Thyroid gland (tissue), 4 donors: ENCODE data around the gene FOXP1. TPM values are rescaled to one million over a fixed set of nuclear protein-coding genes. Genes with fewer than 3 reads are reported as not detected.
A peak's percentile ranks its signal among the peaks of the same experiment; 100 is the strongest.

Experiments used
- DNase-seq, 2 donors: peaks; one replicate each; pipeline ENCODE4 v3.0.0-alpha.2; 2019
- H3K27ac ChIP-seq, 3 donors: fragments of 200-600 bp; sonication (generic); 1 replicate in 2 of 3; 2 replicates in 1 of 3; pipeline ENCODE4 v1.5.1; 2016 to 2019; ENCODE audit warnings: mild to moderate bottlenecking in 1 of 3, moderate library complexity in 1 of 3
- H3K27me3 ChIP-seq: fragments of 200-600 bp; sonication (generic); one replicate; pipeline ENCODE4 v1.5.1; 2019
- H3K36me3 ChIP-seq, 2 donors: fragments of 200-600 bp; sonication (generic); one replicate each; pipeline ENCODE4 v1.5.1; 2016 to 2019
- H3K4me1 ChIP-seq, 2 donors: fragments of 200-600 bp; sonication (generic); one replicate each; pipeline ENCODE4 v1.5.1; 2017 to 2019
- H3K4me3 ChIP-seq, 3 donors: fragments of 200-600 bp; sonication (generic); replicated peaks in 1 of 3; 1 replicate in 2 of 3; 2 replicates in 1 of 3; pipeline ENCODE4 v1.5.1; 2016; ENCODE audit warnings: mild to moderate bottlenecking in 1 of 3
- H3K9me3 ChIP-seq: fragments of 200-600 bp; sonication (generic); one replicate; pipeline ENCODE4 v1.5.1; 2017
- CTCF ChIP-seq, 6 experiments: fragments of 200-600 bp in 3 of 6; fragments of 450-650 bp in 3 of 6; sonication (generic) in 3 of 6; IDR thresholded peaks; one replicate each; pipeline ENCODE4 v1.5.1; 2016 to 2019; ENCODE audit warnings: antibody characterized with exemption in 6 of 6, mild to moderate bottlenecking in 2 of 6, inconsistent platforms in 1 of 6, moderate library complexity in 1 of 6
- POLR2A ChIP-seq, 2 donors: fragments of 450-650 bp; IDR thresholded peaks; one replicate each; pipeline ENCODE4 v1.6.1; 2017; ENCODE audit warnings: antibody characterized with exemption in 2 of 2, mild to moderate bottlenecking in 2 of 2, moderate library complexity in 1 of 2
- WGBS, 2 donors: methylation state at CpG; one replicate each; pipeline ENCODE4 v1.1.5; 2017; 5-methylcytosine and 5-hydroxymethylcytosine counted together
- intact Hi-C: fragments of 100-400 bp; cut with DNase I; formaldehyde crosslinking; loops from one replicate; pipeline ENCODE4 v1.15.1; 2023
- total RNA-seq, 4 donors: library from RNA; depleted of rRNA; stranded (reverse); fragments of >200 nt; gene quantifications; one replicate each; pipeline ENCODE4 v1.2.3, GENCODE V29; 2016

The FOXP1 gene
- total RNA-seq, 4 donors from 2014 or later: 111 to 187 (median 141) TPM

GRCh38 chr3:71397046-71397445, 186.5 kb downstream of the FOXP1 start:
- intact Hi-C loops: no loop called here
- H3K4me1 ChIP-seq: peaks cover 8 to 21% of the 10 kb centered on the region in 2 donors

GRCh38 chr3:71395927-71396695, 187.4 kb downstream of the FOXP1 start:
- 82 to 87% methylated on average over 7 of the region's 7 CpGs for WGBS, 2 donors
- H3K4me1 ChIP-seq: peaks cover 8 to 21% of the 10 kb centered on the region in 2 donors
- no peaks in the 10 kb centered on the region for H3K9me3 ChIP-seq
- H3K36me3 ChIP-seq: no peaks in the 10 kb centered on the region
- H3K4me3 ChIP-seq: no peak overlapping the region
- TF ChIP-seq CTCF (IDR thresholded peaks at IDR 0.05) (no peak), POLR2A (IDR thresholded peaks at IDR 0.05) (no peak)
- DNase-seq: no peak
- no peak overlapping the region for H3K27ac ChIP-seq
- intact Hi-C loops: no loop called here
- H3K27me3 ChIP-seq: no peaks in the 10 kb centered on the region

More at GRCh38 chr3:71397046-71397445, 186.5 kb downstream of the FOXP1 start:
- peak; percentile 35 to 44 for DNase-seq
- 29 to 32% methylated on average over 5 of the region's 5 CpGs for WGBS, 2 donors
- no peaks in the 10 kb centered on the region for H3K9me3 ChIP-seq
- H3K27me3 ChIP-seq: no peaks in the 10 kb centered on the region
- TF ChIP-seq CTCF (IDR thresholded peaks at IDR 0.05) (peak; percentile 25 to 71 (median 54)), POLR2A (IDR thresholded peaks at IDR 0.05) (no peak)
- no peaks in the 10 kb centered on the region for H3K36me3 ChIP-seq
- H3K27ac ChIP-seq: no peak overlapping the region
- no peak overlapping the region for H3K4me3 ChIP-seq

GRCh38 chr3:71395470-71395869, 188.1 kb downstream of the FOXP1 start:
- Histone ChIP-seq H3K27me3 (no peaks in the 10 kb centered on the region), H3K4me3 (no peak overlapping the region), H3K36me3 (no peaks in the 10 kb centered on the region), H3K9me3 (no peaks in the 10 kb centered on the region), H3K27ac (no peak overlapping the region), H3K4me1 (peaks cover 10 to 22% of the 10 kb centered on the region in 2 donors)
- no peak for DNase-seq
- intact Hi-C loops: no loop called here
- TF ChIP-seq POLR2A (IDR thresholded peaks at IDR 0.05) (no peak), CTCF (IDR thresholded peaks at IDR 0.05) (no peak)
- 94 to 97% methylated on average over 3 of the region's 3 CpGs for WGBS, 2 donors

- Histone ChIP-seq H3K27ac (no peak overlapping the region), H3K4me3 (no peak overlapping the region), H3K9me3 (no peaks in the 10 kb centered on the region), H3K36me3 (no peaks in the 10 kb centered on the region), H3K4me1 (peaks cover 15 to 36% of the 10 kb centered on the region in 2 donors), H3K27me3 (no peaks in the 10 kb centered on the region)
- DNase-seq: no peak
- TF ChIP-seq POLR2A (IDR thresholded peaks at IDR 0.05): no peak
- TF ChIP-seq CTCF (IDR thresholded peaks at IDR 0.05): no peak
- intact Hi-C loops: no loop called here
- 92 to 95% methylated on average over 2 of the region's 2 CpGs for WGBS, 2 donors
These were observed 189.8 kb downstream of the FOXP1 start for GRCh38 chr3:71393745-71394144.

GRCh38 chr3:71393093-71393492, 190.4 kb downstream of the FOXP1 start:
- no peak for TF ChIP-seq POLR2A (IDR thresholded peaks at IDR 0.05)
- Histone ChIP-seq H3K36me3 (no peaks in the 10 kb centered on the region), H3K9me3 (no peaks in the 10 kb centered on the region), H3K4me3 (no peak overlapping the region), H3K27me3 (no peaks in the 10 kb centered on the region), H3K4me1 (peaks cover 15 to 36% of the 10 kb centered on the region in 2 donors), H3K27ac (no peak overlapping the region)
- intact Hi-C loops: no loop called here
- 93 to 99% methylated on average over 1 of the region's 1 CpG for WGBS, 2 donors
- no peak for DNase-seq
